HG03159 (cell line): ENCODE data around the gene PSMA2.
A peak's percentile ranks its signal among the peaks of the same experiment; 100 is the strongest.
"Not testable (repeated sequence)": the region's sequence is repeated elsewhere in the genome, so short reads cannot be mapped to it uniquely, and the experiment has no call there.

Experiments
- ATAC-seq: cut with Tn5 transposase; IDR thresholded peaks from one replicate; pipeline ENCODE4 v1.9.1; 2021; ENCODE audit warnings: mild to moderate bottlenecking, moderate library complexity; ENCODE audit not compliant: unreplicated experiment

Gene PSMA2

GRCh38 chr7:42907316-42907715, 24.7 kb downstream of the PSMA2 start:
- no peak for ATAC-seq

GRCh38 chr7:42906181-42906580, 25.8 kb downstream of the PSMA2 start:
- no peak for ATAC-seq

DNA sequence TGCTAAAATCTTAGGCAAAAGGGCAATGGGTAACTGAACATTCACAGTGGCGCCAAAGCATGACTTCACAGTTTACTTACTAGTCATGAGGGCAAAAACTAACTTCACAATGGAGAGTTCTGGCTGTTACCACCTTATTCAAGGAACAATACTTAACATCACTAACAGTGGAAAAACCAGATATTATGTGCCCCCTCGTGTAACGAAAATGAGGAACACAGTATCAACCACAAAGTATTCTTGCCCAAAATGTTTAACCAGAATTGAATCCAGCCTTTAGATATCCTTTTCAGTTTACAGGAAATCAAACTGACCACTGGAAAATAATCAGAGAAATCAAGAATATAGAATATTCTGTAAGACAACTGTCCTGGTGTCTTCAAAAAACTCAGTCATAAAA, 29.6 kb downstream of the PSMA2 start:
- no peak for ATAC-seq

DNA sequence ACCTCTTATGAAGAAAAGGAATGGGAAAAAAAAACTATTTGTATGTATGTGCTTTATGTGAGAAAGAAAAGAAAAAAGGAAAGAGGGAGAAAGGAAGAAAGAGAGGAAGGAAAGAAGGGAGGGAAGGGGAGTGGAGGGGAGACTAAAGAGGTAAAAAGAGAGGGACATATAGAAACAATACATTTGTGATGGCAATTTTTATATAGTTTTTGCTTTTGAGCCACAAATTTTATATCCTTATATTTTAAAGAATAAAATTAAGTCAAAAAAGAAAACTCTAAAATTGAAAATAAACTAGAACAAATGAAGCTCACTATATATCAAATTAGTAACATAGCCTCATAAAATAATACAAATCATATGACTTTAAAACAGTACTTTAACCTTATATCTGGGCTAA, 31.1 kb downstream of the PSMA2 start:
- ATAC-seq = no peak

DNA sequence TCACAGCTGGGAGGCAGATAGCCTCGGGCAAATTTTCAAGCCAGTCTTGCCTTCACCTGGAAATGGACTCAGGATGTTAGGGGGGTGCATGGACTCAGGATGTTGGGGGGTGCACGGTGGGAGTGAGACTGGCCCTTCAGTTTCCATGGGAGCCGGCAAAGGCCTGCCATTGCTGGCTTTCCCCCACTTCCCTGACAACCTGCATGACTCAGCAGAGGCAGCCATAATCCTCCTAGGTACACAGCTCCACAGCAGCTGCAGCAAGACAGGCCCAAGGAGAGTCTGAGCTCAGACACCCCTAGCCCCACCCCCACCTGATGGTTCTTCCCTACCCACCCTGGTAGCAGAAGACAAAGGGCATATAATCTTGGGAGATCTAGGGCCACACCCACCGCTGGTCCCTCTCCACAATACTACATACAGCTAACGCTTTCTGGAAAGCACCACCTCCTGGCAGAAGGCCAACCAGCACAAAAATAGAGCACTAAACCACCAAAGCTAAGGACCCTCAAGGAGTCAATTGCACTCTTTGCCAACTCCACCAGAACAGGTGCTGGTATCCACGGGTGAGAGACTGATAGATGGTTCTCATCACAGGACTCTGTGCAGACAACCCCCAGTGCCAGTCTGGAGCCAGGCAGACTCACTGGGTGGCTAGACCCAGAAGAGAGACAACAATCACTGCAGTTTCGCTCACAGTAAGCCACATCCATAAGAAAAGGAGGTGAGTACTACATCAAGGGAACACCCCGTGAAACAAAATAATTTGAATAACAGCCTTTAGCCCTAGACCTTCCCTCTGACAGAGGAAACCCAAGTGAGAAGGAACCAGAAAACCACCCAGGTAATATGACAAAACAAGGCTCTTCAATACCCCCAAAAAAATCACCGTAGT, 38.4 kb downstream of the PSMA2 start:
- ATAC-seq = no peak

DNA sequence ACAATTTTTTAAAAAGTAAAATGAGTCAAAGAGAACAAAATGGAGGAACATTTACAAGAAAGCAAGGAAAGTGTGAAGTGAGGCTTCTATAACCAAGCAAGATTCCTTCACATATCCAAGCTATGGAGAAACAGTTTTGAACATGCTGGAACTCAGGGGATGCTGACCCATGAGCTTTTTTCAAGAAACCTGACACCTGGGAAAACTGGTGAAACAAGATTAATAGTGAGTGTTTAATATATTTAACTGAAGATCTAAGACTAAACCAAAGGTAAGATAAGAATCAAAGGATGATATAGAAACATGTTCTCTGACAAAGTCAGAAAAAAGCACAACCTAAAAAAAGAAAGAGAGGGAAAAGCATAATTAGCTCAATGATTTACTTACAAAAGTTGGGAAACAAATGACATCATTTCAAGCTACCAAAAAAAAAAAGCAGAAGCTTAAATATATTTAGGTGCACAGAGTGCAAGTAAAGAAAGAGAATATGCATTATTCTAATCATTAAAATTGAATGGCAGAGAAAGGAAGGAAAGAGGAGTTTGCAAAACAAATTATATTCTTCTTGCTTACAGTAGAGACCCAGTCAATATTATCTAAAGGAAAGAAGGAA, 45.0 kb downstream of the PSMA2 start:
- no peak for ATAC-seq

DNA sequence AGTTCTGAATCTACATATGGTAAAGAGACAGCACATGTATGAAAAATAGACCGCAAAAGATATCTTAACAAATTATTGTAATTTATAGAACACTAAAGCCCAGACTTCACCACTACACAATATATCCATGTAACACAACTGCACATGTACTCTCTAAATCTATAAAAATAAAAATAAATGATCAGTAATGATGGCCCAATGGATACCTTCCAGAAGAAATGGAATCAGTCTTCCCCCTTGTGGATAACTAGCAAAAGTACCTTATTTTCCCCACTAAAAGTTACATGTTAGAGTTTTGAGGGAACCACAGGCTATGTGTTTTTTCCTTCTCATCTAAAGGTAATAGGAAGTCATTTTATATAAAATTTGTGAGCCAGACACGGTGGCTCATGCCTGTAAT, 45.8 kb downstream of the PSMA2 start:
- no peak for ATAC-seq

DNA sequence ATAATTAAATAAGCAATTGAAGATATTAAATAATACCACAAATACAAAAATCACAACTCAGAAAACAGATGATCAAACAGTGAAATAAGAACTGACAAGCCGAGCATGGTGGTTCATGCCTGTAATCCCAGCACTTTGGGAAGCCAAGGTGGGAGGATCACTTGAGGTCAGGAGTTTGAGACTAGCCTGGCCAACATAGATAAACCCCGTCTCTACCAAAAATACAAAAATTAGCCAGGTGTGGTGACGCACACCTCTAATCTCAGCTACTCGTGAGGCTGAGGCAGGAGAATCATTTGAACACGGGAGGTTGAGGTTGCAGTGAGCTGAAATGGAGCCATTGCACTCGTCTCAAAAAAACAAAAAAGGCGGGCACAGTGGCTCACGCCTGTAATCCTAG, 46.8 kb downstream of the PSMA2 start:
- ATAC-seq = not testable (repeated sequence)

DNA sequence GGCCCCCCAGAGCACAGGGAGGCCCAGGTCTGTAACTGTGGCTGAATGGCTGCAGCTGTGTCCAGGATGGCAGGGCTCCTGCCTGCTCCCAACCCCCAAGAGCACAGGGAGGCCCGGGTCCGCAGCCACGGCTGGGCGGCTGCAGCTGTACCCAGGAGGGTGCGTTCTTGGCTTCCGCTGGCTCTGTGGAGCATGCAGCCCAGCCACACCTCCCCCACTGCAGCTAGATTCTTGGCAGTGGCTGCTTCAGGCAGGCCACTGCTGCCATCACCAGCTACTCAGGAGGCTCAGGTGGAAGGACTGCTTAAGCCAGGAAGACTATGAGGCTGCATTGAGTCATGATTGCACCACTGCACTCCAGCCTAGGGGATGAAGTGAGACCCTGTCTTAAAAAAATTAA, 48.0 kb downstream of the PSMA2 start:
- no peak for ATAC-seq

DNA sequence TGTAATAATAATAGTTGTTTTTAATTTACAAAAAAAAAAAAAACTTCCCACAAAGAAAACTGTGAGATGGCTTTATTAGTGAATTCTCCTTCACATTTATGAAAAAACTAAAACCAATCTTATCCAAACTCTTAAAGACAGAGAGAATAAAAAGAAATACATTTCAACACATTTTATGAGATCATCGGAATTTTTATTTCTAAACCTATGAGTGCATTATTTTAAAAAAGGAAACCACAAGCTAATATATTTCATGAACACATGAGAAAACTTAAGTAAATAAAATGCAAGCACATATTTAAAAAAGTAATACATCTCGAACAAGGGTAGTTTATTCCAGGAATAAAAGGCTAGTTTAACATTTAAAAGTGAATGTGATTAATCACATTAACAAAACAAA, 51.6 kb downstream of the PSMA2 start:
- ATAC-seq = no peak

DNA sequence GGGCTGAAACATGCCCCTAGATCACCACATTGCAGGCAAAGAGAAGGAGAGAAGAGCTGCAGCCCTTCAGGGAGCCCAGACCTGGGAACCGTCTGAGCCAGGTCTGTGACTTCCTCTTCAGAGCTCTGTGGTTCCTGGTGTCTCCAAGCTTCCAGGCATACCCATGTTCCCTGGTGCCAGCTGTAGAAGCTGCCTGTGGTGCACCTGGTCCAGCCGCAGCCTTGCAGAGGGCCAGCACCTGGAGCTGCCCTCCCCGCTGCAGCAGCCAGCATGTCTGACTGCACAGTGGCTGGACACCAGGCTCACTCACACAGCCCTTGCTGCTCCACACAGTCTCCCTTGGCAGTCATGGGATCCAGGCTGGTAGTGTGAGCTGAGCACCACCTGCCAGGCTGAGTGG, 53.7 kb downstream of the PSMA2 start:
- no peak for ATAC-seq

DNA sequence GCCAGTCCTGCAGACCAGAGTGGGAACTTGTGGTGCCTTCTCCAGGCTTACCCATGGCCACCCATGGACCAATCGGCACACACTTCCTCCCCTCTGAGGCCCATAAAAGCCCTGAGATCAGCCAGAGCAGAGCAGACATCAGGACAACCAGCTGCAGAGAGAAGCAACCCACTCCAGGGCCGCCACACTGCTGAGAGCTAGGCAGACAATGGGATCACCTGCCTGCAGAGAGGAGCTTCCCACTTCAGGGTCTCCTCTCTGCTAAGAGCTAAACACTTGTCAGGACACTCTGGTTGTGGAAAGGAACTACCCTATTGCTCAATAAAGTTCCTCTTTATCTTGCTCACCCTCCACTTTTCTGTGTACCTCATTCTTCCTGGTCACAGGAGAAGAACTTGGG, 54.1 kb downstream of the PSMA2 start:
- ATAC-seq = no peak

- ATAC-seq = peak; percentile 95
Measured at GRCh38 chr7:42876182-42877068, 55.5 kb downstream of the PSMA2 start.

- peak; percentile 99 for ATAC-seq
Measured at GRCh38 chr7:42869131-42870020, 62.6 kb downstream of the PSMA2 start.

DNA sequence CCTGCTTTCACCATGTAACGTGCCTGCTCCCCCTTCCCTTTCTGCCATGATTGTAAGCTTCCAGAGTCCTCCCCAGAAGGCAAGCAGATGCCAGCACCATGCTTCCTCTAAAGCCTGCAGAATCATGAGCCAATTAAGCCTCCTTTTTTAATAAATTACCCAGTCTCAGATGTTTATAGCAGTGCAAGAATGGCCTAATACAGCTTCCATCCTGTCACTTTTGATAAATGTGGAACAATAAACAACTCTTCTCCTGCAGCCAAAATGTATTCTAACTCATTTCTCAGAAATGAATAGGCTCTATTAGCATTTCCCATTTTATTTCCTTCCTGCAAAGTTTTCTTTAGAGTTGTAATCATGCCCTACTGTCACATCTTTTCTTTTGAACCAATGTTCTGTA, 63.5 kb downstream of the PSMA2 start:
- ATAC-seq = no peak
